SU-DHL-6 (cell line): ENCODE data around the gene DOK1.

Experiments
- H2AFZ ChIP-seq: fragments of 200-600 bp; sonication (generic); 2 replicates; pipeline ENCODE4 v1.6.1; 2014; ENCODE audit warnings: low read depth, mild to moderate bottlenecking, moderate library complexity, mixed read lengths, antibody characterized with exemption, low read length; ENCODE audit not compliant: severe bottlenecking
- H3F3A ChIP-seq: fragments of 200-600 bp; shearing (Covaris generic); 2 replicates; pipeline ENCODE4 v1.6.0; 2016; ENCODE audit warnings: antibody characterized with exemption, mild to moderate bottlenecking; ENCODE audit not compliant: insufficient read depth
- H3K27ac ChIP-seq: fragments of 200-600 bp; sonication (generic); 2 replicates; pipeline ENCODE4 v1.5.1; 2016; ENCODE audit warnings: low read depth, mild to moderate bottlenecking, low read length, moderate library complexity, mixed read lengths
- H3K27me3 ChIP-seq: fragments of 200-600 bp; sonication (generic), shearing (Covaris generic); 2 replicates; pipeline ENCODE4 v1.6.0; 2014; ENCODE audit warnings: mild to moderate bottlenecking, low read length
- H3K36me3 ChIP-seq: fragments of 200-600 bp; sonication (generic); 2 replicates; pipeline ENCODE4 v1.6.1; 2014; ENCODE audit warnings: mild to moderate bottlenecking, low read length, mixed read lengths
- H3K4me2 ChIP-seq: fragments of 300-600, 200-600 bp; shearing (Covaris generic), sonication (generic); 2 replicates; pipeline ENCODE4 v1.6.0; 2014; ENCODE audit warnings: low read length, low read depth, mild to moderate bottlenecking; ENCODE audit not compliant: poor library complexity, severe bottlenecking
- H3K4me3 ChIP-seq: fragments of 200-600 bp; sonication (generic); 2 replicates; pipeline ENCODE4 v1.5.1; 2014; ENCODE audit warnings: antibody characterized with exemption, low read length, mild to moderate bottlenecking, mixed read lengths; ENCODE audit not compliant: insufficient read depth, poor library complexity, severe bottlenecking
- H3K79me2 ChIP-seq: fragments of 200-600 bp; sonication (generic); 2 replicates; pipeline ENCODE4 v1.6.1; 2014; ENCODE audit warnings: mild to moderate bottlenecking, low read length, moderate library complexity; ENCODE audit not compliant: insufficient read depth
- H3K9ac ChIP-seq: fragments of 200-600 bp; sonication (generic); 2 replicates; pipeline ENCODE4 v1.7.0; 2014; ENCODE audit warnings: mild to moderate bottlenecking, low read length
- H3K9me2 ChIP-seq: fragments of 200-600 bp; sonication (generic); replicated peaks from 2 replicates; pipeline ENCODE4 v1.6.1; 2014; ENCODE audit warnings: low read length; ENCODE audit not compliant: insufficient read depth
- H3K9me3 ChIP-seq: fragments of 200-600 bp; sonication (generic); 2 replicates; pipeline ENCODE4 v1.6.1; 2014; ENCODE audit warnings: low read length, mixed read lengths; ENCODE audit not compliant: insufficient read depth
- H4K20me1 ChIP-seq: fragments of 200-600 bp; sonication (generic); 2 replicates; pipeline ENCODE4 v1.6.1; 2014; ENCODE audit warnings: low read depth, mild to moderate bottlenecking, antibody characterized with exemption, low read length, moderate library complexity, mixed read lengths
- EZH2phosphoT487 ChIP-seq: fragments of 200-600 bp; sonication (generic), shearing (Covaris generic); conservative IDR thresholded peaks from 2 replicates; pipeline ENCODE4 v1.6.1; 2018; ENCODE audit warnings: mild to moderate bottlenecking, antibody characterized with exemption, low read length, moderate library complexity, mixed read lengths
- TF ChIP-seq, protein P1 (sequence below): fragments of 200-600 bp; sonication (generic); IDR thresholded peaks from one replicate; pipeline ENCODE4 v1.5.1; 2017; ENCODE audit warnings: antibody characterized with exemption, mild to moderate bottlenecking, low read length, moderate library complexity; ENCODE audit not compliant: insufficient read depth, poor library complexity, severe bottlenecking

Gene DOK1

DNA sequence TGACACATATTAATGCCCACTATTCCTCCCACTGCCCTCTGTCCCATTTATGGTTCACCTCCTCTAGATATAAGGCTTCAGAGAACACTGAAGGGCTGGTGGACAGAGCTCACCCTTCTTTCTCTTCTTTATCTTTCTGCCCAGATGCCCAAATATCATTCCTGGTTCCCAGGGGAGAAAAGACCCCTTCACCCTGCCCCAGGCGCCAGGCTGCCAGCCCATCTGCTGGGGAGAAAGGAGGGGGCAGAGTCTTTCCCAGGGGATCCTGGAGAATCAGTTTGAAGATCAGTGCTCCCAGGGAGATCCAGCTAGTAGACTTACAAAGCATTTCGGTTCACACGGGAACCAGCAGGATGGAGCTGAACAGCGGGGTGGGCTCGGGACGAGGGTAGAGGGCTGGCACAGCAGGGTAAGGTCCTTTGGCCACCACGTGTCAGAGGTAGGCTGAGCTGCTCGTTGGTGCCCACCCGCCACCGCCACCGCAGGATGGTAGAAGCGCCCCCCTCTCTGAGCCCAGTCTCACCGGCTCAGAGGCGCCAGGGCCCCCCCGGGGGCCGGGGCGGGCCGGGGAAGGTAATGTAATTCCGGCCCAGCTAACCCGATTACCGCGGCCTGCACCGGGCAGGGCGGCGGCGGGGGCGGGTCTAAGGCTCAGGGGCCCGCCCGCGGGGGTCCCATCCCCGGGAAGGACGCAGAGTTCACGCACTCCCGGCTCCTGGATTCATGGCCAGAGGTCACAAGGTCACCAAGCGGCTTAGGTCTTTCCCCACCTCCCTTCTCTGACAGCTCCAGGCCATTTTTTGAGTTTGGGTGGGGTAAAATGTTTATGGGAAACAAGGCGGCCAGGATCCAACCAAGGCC, 41.5 kb upstream of the DOK1 start:
- Histone ChIP-seq H3K36me3 (no peaks in the 10 kb centered on the region), H3K9me2 (no peaks in the 10 kb centered on the region), H3K27ac (no peak overlapping the region), H3K27me3 (no peaks in the 10 kb centered on the region), H3K79me2 (no peaks in the 10 kb centered on the region), H3K9ac (no peak overlapping the region), H3K9me3 (no peaks in the 10 kb centered on the region), H4K20me1 (no peaks in the 10 kb centered on the region), H3F3A (peaks cover 4% of the 10 kb centered on the region; the same call in 1 of the 2 replicates), H3K4me2 (no peak overlapping the region), H3K4me3 (no peak overlapping the region), H2AFZ (no peak overlapping the region)
- TF ChIP-seq, protein P1, sequence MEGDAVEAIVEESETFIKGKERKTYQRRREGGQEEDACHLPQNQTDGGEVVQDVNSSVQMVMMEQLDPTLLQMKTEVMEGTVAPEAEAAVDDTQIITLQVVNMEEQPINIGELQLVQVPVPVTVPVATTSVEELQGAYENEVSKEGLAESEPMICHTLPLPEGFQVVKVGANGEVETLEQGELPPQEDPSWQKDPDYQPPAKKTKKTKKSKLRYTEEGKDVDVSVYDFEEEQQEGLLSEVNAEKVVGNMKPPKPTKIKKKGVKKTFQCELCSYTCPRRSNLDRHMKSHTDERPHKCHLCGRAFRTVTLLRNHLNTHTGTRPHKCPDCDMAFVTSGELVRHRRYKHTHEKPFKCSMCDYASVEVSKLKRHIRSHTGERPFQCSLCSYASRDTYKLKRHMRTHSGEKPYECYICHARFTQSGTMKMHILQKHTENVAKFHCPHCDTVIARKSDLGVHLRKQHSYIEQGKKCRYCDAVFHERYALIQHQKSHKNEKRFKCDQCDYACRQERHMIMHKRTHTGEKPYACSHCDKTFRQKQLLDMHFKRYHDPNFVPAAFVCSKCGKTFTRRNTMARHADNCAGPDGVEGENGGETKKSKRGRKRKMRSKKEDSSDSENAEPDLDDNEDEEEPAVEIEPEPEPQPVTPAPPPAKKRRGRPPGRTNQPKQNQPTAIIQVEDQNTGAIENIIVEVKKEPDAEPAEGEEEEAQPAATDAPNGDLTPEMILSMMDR: no peak
- no peak for TF ChIP-seq EZH2phosphoT487

DNA sequence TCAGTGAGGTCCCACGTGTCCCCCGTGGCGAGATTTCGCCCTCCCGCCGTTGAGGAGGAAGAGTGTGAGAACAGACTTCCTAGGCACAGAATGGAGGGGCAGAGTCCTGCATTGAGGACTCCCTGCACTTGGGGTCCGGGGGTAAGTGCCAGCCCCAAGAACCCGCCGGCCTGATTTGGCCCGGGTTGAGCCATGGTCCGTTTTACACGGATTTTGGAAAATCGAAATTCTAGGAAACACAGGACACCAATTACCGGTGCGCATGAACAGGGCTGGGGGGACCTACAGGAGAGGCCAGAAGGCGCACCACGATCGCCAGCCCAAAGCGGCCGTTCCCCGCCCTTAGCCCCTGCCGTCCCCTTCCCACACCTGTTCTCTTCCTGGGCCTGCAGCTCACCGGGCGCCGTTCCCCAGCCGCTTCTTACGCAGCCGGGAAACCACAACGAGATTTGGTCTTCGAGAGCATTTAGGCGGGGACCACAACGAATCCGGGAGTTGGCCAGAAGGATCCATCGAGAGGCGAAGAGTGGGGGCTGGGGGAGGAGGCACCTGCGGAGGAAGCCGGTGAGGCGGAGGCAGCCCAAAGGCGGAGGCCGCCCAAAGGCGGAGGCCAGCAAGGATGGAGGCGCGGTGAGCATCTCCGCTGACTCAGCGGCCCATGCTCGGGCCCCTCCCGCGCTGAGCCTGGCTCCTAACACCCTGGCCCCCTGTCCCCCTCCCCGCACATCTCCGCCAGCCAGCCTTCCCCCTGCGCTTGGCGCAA, 40.7 kb upstream of the DOK1 start:
- H3F3A ChIP-seq: peaks cover 4% of the 10 kb centered on the region; the same call in 1 of the 2 replicates

GRCh38 chr2:74514368-74515270, 39.9 kb upstream of the DOK1 start, which contains the start of gene TLX2:
Gene TLX2 (plus strand): TSS chr2:74514450. CDS start chr2:74514807, 357 bp downstream.
- Histone ChIP-seq H3K79me2 (no peaks in the 10 kb centered on the region), H3K9me3 (no peaks in the 10 kb centered on the region), H3K27me3 (no peaks in the 10 kb centered on the region), H2AFZ (no peak within 1 kb of the TSS), H3K9me2 (no peaks in the 10 kb centered on the region), H4K20me1 (no peaks in the 10 kb centered on the region), H3K9ac (no peak within 1 kb of the TSS), H3K36me3 (no peaks in the 10 kb centered on the region), H3K27ac (no peak within 1 kb of the TSS), H3K4me3 (no peak within 1 kb of the TSS), H3K4me2 (no peak within 1 kb of the TSS), H3F3A (no peaks in the 10 kb centered on the region)
- no peak for TF ChIP-seq EZH2phosphoT487
- TF ChIP-seq, protein P1: no peak

More for the DNA sequence above, 40.7 kb upstream of the DOK1 start:
- Histone ChIP-seq H4K20me1 (no peaks in the 10 kb centered on the region), H3K9ac (no peak overlapping the region), H3K36me3 (no peaks in the 10 kb centered on the region), H2AFZ (no peak overlapping the region), H3K4me3 (no peak overlapping the region), H3K27ac (no peak overlapping the region), H3K4me2 (no peak overlapping the region), H3K27me3 (no peaks in the 10 kb centered on the region), H3K9me3 (no peaks in the 10 kb centered on the region), H3K9me2 (no peaks in the 10 kb centered on the region), H3K79me2 (no peaks in the 10 kb centered on the region)
- TF ChIP-seq EZH2phosphoT487: no peak
- TF ChIP-seq, protein P1: no peak
